Measurements from ENCODE around the gene HNRNPUL1.

- TF ChIP-seq CTCF (conservative IDR thresholded peaks at IDR 0.05) (no peak), EZH2 (IDR thresholded peaks at IDR 0.05; ENCODE audit: low read depth) (no peak)
Observed at GRCh38 chr19:41218615-41219507, 45.3 kb upstream of the HNRNPUL1 start, which contains the start of gene AXL.
